Keratinocyte (primary cell): ENCODE data around the gene TTBK1. TPM values are rescaled to one million over a fixed set of nuclear protein-coding genes. Genes with fewer than 3 reads are reported as not detected.
"Not testable (repeated sequence)": the region's sequence is repeated elsewhere in the genome, so short reads cannot be mapped to it uniquely, and the experiment has no call there.

Source experiments
- DNase-seq: peaks from one replicate; pipeline ENCODE4 v3.0.0-alpha.2; 2011; ENCODE audit warnings: low read depth, missing footprints, low spot score
- FAIRE-seq: peaks from 2 replicates; lab custom pipeline; 2011; peaks lifted over from hg19 to GRCh38; lab: Jason Lieb, UNC
- H2AFZ ChIP-seq: 2 replicates; pipeline ENCODE4 v1.6.0; 2012; ENCODE audit warnings: low read length, control low read depth, inconsistent platforms; ENCODE audit not compliant: control insufficient read depth
- H3K27ac ChIP-seq: 2 replicates; pipeline ENCODE4 v1.5.1; 2011; ENCODE audit warnings: low read length; ENCODE audit not compliant: control insufficient read depth, insufficient read depth
- H3K27me3 ChIP-seq: 3 replicates; pipeline ENCODE4 v1.6.0; 2011; ENCODE audit warnings: low read length; ENCODE audit not compliant: control insufficient read depth, insufficient read depth; ENCODE audit errors: extremely low read depth
- H3K36me3 ChIP-seq, 2 experiments: 2 replicates in 1 of 2; 3 replicates in 1 of 2; pipeline ENCODE4 v1.5.1; 2011; ENCODE audit warnings: low read length in 2 of 2, mild to moderate bottlenecking in 1 of 2; ENCODE audit not compliant: control insufficient read depth in 2 of 2, insufficient read depth in 2 of 2; ENCODE audit errors: extremely low read depth in 1 of 2
- H3K4me1 ChIP-seq: 3 replicates; pipeline ENCODE4 v1.5.1; 2011; ENCODE audit warnings: low read length; ENCODE audit not compliant: control insufficient read depth, insufficient read depth; ENCODE audit errors: extremely low read depth
- H3K4me2 ChIP-seq: 3 replicates; pipeline ENCODE4 v1.6.0; 2011; ENCODE audit warnings: low read depth, low read length; ENCODE audit not compliant: control insufficient read depth, insufficient read depth; ENCODE audit errors: extremely low read depth
- H3K4me3 ChIP-seq, 3 experiments: fragments of 200-600 bp in 1 of 3; sonication (generic) in 1 of 3; 2 replicates in 2 of 3; 3 replicates in 1 of 3; pipeline ENCODE4 v1.5.1; 2011 to 2016; ENCODE audit warnings: low read length in 3 of 3, mild to moderate bottlenecking in 3 of 3, control low read depth in 2 of 3, inconsistent platforms in 1 of 3, low read depth in 1 of 3, mixed read lengths in 1 of 3, mixed run types in 1 of 3, moderate library complexity in 1 of 3; ENCODE audit not compliant: control insufficient read depth in 2 of 3, insufficient read depth in 2 of 3; ENCODE audit errors: extremely low read depth in 1 of 3
- H3K79me2 ChIP-seq: 2 replicates; pipeline ENCODE4 v1.6.0; 2012; ENCODE audit warnings: low read length; ENCODE audit not compliant: control insufficient read depth, insufficient read depth
- H3K9ac ChIP-seq: 3 replicates; pipeline ENCODE4 v1.6.0; 2011; ENCODE audit warnings: low read length; ENCODE audit not compliant: control insufficient read depth, insufficient read depth; ENCODE audit errors: extremely low read depth
- H3K9me1 ChIP-seq: 3 replicates; pipeline ENCODE4 v1.6.0; 2011; ENCODE audit warnings: low read length; ENCODE audit not compliant: control insufficient read depth, insufficient read depth; ENCODE audit errors: extremely low read depth
- H3K9me3 ChIP-seq: 2 replicates; pipeline ENCODE4 v1.5.1; 2012; ENCODE audit warnings: low read depth, low read length; ENCODE audit not compliant: control insufficient read depth
- H4K20me1 ChIP-seq: 3 replicates; pipeline ENCODE4 v1.6.0; 2011; ENCODE audit warnings: low read length; ENCODE audit not compliant: control insufficient read depth, insufficient read depth; ENCODE audit errors: extremely low read depth
- CTCF ChIP-seq, 3 experiments: IDR thresholded peaks in 1 of 3; conservative IDR thresholded peaks in 1 of 3; optimal IDR thresholded peaks in 1 of 3; 2 replicates in 2 of 3; 3 replicates in 1 of 3; pipeline versions ENCODE3 to v1.5.1; 2011; ENCODE audit warnings: low read length in 3 of 3, mild to moderate bottlenecking in 3 of 3, moderate library complexity in 2 of 3, control low read depth in 1 of 3, inconsistent platforms in 1 of 3; ENCODE audit not compliant: insufficient read depth in 2 of 3; ENCODE audit errors: extremely low read depth in 1 of 3
- EZH2 ChIP-seq: IDR thresholded peaks from one replicate; pipeline ENCODE4 v1.6.1; 2012; ENCODE audit warnings: inconsistent platforms, mild to moderate bottlenecking, low read length, moderate library complexity
- dilution Hi-C: fragments of 300-500 bp; cut with MboI; formaldehyde crosslinking; loops from one replicate; pipeline ENCODE4 v1.7.0; 2020; ENCODE audit warnings: low sequenced_read_pairs; ENCODE audit not compliant: extremely low pct_ligation_motif_present
- polyA plus RNA-seq, 5 experiments: library from polyadenylated mRNA; depleted of rRNA in 3 of 5; stranded (reverse) in 3 of 5; stranded (forward) in 1 of 5; unstranded in 1 of 5; fragments of >200 nt; gene quantifications; 1 replicate in 1 of 5; 2 replicates in 3 of 5; 3 replicates in 1 of 5; pipeline versions ENCODE4 v1.2.1 to v1.2.3, GENCODE V29; 2011 to 2012; ENCODE audit warnings: missing spikeins in 2 of 5, low read depth in 1 of 5, low replicate concordance in 1 of 5

TTBK1 gene
- polyA plus RNA-seq, 1 donor (not counting 4 experiments of a cell fraction or from before 2014, with no cell fraction given) = not detected

- Histone ChIP-seq H3K9me3 (no peaks in the 10 kb centered on the region), H3K36me3 (no peaks in the 10 kb centered on the region), H2AFZ (no peak overlapping the region), H3K4me2 (no peak overlapping the region), H3K27ac (no peak overlapping the region), H3K27me3 (peaks cover 31% of the 10 kb centered on the region), H4K20me1 (no peaks in the 10 kb centered on the region), H3K79me2 (no peaks in the 10 kb centered on the region), H3K4me3 (no peak overlapping the region), H3K9me1 (no peaks in the 10 kb centered on the region), H3K9ac (no peak overlapping the region), H3K4me1 (no peaks in the 10 kb centered on the region)
- no peak for FAIRE-seq
- dilution Hi-C loops = no loop called here
- TF ChIP-seq EZH2 (no peak), CTCF (optimal IDR thresholded peaks at IDR 0.05 in 1 of 3, IDR thresholded peaks at IDR 0.05 in 1 of 3, conservative IDR thresholded peaks at IDR 0.05 in 1 of 3; ENCODE audit: extremely low read depth in 1 of 3, insufficient read depth in 2 of 3, low read length in 3 of 3) (no peak)
- DNase-seq = no peak
These were observed 58.8 kb downstream of the TTBK1 start for GRCh38 chr6:43302126-43302525.

GRCh38 chr6:43303006-43303405, 59.7 kb downstream of the TTBK1 start:
- H3K9me1 ChIP-seq, H3K9ac ChIP-seq, H2AFZ ChIP-seq, H3K27ac ChIP-seq, H4K20me1 ChIP-seq, DNase-seq, H3K36me3 ChIP-seq, H3K4me1 ChIP-seq, H3K4me3 ChIP-seq, dilution Hi-C loops, H3K4me2 ChIP-seq, FAIRE-seq, H3K79me2 ChIP-seq, H3K9me3 ChIP-seq: not testable (repeated sequence)
- peaks cover 27% of the 10 kb centered on the region for H3K27me3 ChIP-seq

GRCh38 chr6:43303751-43304331, 60.6 kb downstream of the TTBK1 start:
- Histone ChIP-seq H3K4me3 (no peak overlapping the region), H3K9ac (no peak overlapping the region), H3K79me2 (no peaks in the 10 kb centered on the region), H4K20me1 (no peaks in the 10 kb centered on the region), H3K4me1 (peaks cover under 1% of the 10 kb centered on the region), H2AFZ (no peak overlapping the region), H3K36me3 (no peaks in the 10 kb centered on the region), H3K4me2 (no peak overlapping the region), H3K9me1 (no peaks in the 10 kb centered on the region), H3K9me3 (no peaks in the 10 kb centered on the region), H3K27me3 (peaks cover 19% of the 10 kb centered on the region), H3K27ac (no peak overlapping the region)
- no peak for FAIRE-seq
- no peak for TF ChIP-seq EZH2
- no peak for TF ChIP-seq CTCF (optimal IDR thresholded peaks at IDR 0.05 in 1 of 3, IDR thresholded peaks at IDR 0.05 in 1 of 3, conservative IDR thresholded peaks at IDR 0.05 in 1 of 3; ENCODE audit: extremely low read depth in 1 of 3, insufficient read depth in 2 of 3, low read length in 3 of 3)
- dilution Hi-C loops = no loop called here
- DNase-seq = no peak
